Body of pancreas (tissue), 4 donors: ENCODE measurements around the gene CCDC43. TPM values are rescaled to one million over a fixed set of nuclear protein-coding genes. Genes with fewer than 3 reads are reported as not detected.
"Not testable (repeated sequence)": the region's sequence is repeated elsewhere in the genome, so short reads cannot be mapped to it uniquely, and the experiment has no call there.

Experiments used
- ATAC-seq: fragments of 150-250 bp; one replicate; pipeline ENCODE4 v1.9.1; 2016
- DNase-seq, 4 donors: peaks; one replicate each; pipeline ENCODE4 v3.0.0-alpha.2; 2019
- H3K27ac ChIP-seq, 4 donors: fragments of 200-600 bp; sonication (generic); 1 replicate in 3 of 4; 2 replicates in 1 of 4; pipeline versions ENCODE4 v1.5.1 to v1.6.1; 2016 to 2019; ENCODE audit warnings: mild to moderate bottlenecking in 1 of 4, mixed read lengths in 1 of 4, moderate library complexity in 1 of 4
- H3K27me3 ChIP-seq, 2 donors: fragments of 200-600 bp; sonication (generic); one replicate each; pipeline ENCODE4 v1.6.0; 2016; ENCODE audit warnings: mild to moderate bottlenecking in 1 of 2
- H3K36me3 ChIP-seq, 2 donors: fragments of 200-600 bp; sonication (generic); replicated peaks in 1 of 2; 2 replicates each; pipeline ENCODE4 v1.5.1; 2016; ENCODE audit warnings: low read depth in 2 of 2; ENCODE audit not compliant: insufficient read depth in 1 of 2
- H3K4me1 ChIP-seq: fragments of 200-600 bp; sonication (generic); one replicate; pipeline ENCODE4 v1.6.0; 2016
- H3K4me3 ChIP-seq, 2 donors: fragments of 200-600 bp; sonication (generic); 1 replicate in 1 of 2; 2 replicates in 1 of 2; pipeline ENCODE4 v1.5.1; 2016 to 2019
- H3K9me3 ChIP-seq, 3 donors: fragments of 200-600 bp; sonication (generic); 1 replicate in 2 of 3; 2 replicates in 1 of 3; pipeline ENCODE4 v1.5.1; 2016
- CTCF ChIP-seq, 7 experiments: fragments of 450-650 bp in 4 of 7; fragments of 200-600 bp in 3 of 7; sonication (generic) in 3 of 7; IDR thresholded peaks; one replicate each; pipeline ENCODE4 v1.5.1; 2016 to 2019; ENCODE audit warnings: antibody characterized with exemption in 7 of 7
- POLR2A ChIP-seq, 3 donors: fragments of 450-650 bp; IDR thresholded peaks; one replicate each; pipeline ENCODE4 v1.6.1; 2016; ENCODE audit warnings: antibody characterized with exemption in 3 of 3, mild to moderate bottlenecking in 2 of 3
- WGBS, 2 donors: methylation state at CpG; one replicate each; pipeline ENCODE4 v1.1.5; 2017; 5-methylcytosine and 5-hydroxymethylcytosine counted together
- intact Hi-C: fragments of 100-400 bp; cut with DNase I; formaldehyde crosslinking; loops from one replicate; pipeline ENCODE4 v1.15.1; 2023
- total RNA-seq, 2 donors: library from RNA; depleted of rRNA; stranded (reverse); fragments of >200 nt; gene quantifications; one replicate each; pipeline ENCODE4 v1.1.0, GENCODE V29; 2016

The CCDC43 gene
- total RNA-seq, 2 donors from 2014 or later = 5.9 to 7.0 TPM

- H3K27ac ChIP-seq = no peak overlapping the region
- TF ChIP-seq POLR2A (IDR thresholded peaks at IDR 0.05) (no peak), CTCF (IDR thresholded peaks at IDR 0.05) (no peak)
- DNase-seq = no peak
- peaks cover 19% of the 10 kb centered on the region for H3K4me1 ChIP-seq
- H3K9me3 ChIP-seq = no peaks in the 10 kb centered on the region
- no peak for ATAC-seq
- intact Hi-C loops = no loop called here
- no peaks in the 10 kb centered on the region for H3K27me3 ChIP-seq
- H3K36me3 ChIP-seq = no peaks in the 10 kb centered on the region
- WGBS, 2 donors = 90 to 92% methylated on average over 2 of the region's 2 CpGs
- no peak overlapping the region for H3K4me3 ChIP-seq
Measured at GRCh38 chr17:44688200-44688599, 1.4 kb downstream of the CCDC43 start.

GRCh38 chr17:44687756-44688155, 1.8 kb downstream of the CCDC43 start:
- intact Hi-C loops = no loop called here
- Histone ChIP-seq H3K4me1 (peaks cover 19% of the 10 kb centered on the region), H3K36me3 (no peaks in the 10 kb centered on the region), H3K27ac (no peak overlapping the region), H3K27me3 (no peaks in the 10 kb centered on the region), H3K4me3 (no peak overlapping the region), H3K9me3 (no peaks in the 10 kb centered on the region)
- WGBS, 2 donors = 86 to 95% methylated on average over 1 of the region's 1 CpG
- ATAC-seq (no peak), DNase-seq (no peak)
- no peak for TF ChIP-seq POLR2A (IDR thresholded peaks at IDR 0.05)
- TF ChIP-seq CTCF (IDR thresholded peaks at IDR 0.05) = no peak

- intact Hi-C loops, H3K27me3 ChIP-seq, H3K4me1 ChIP-seq, H3K4me3 ChIP-seq, H3K27ac ChIP-seq, DNase-seq, H3K9me3 ChIP-seq, ATAC-seq: not testable (repeated sequence)
- 73 to 80% methylated on average over 4 of the region's 4 CpGs for WGBS, 2 donors
- peaks cover 0 to 12% of the 10 kb centered on the region in 2 donors for H3K36me3 ChIP-seq
Measured at GRCh38 chr17:44683303-44683702, 6.3 kb downstream of the CCDC43 start.

- Histone ChIP-seq H3K27ac (no peak overlapping the region), H3K4me3 (no peak overlapping the region), H3K4me1 (no peaks in the 10 kb centered on the region), H3K36me3 (peaks cover 0 to 10% of the 10 kb centered on the region in 2 donors), H3K9me3 (no peaks in the 10 kb centered on the region), H3K27me3 (no peaks in the 10 kb centered on the region)
- TF ChIP-seq POLR2A (IDR thresholded peaks at IDR 0.05) (no peak), CTCF (IDR thresholded peaks at IDR 0.05) (no peak)
- intact Hi-C loops = no loop called here
- WGBS, 2 donors = 68 to 71% methylated on average over 2 of the region's 2 CpGs
- ATAC-seq (no peak), DNase-seq (no peak)
Measured at GRCh38 chr17:44677136-44677535, 12.4 kb downstream of the CCDC43 start.

- Histone ChIP-seq H3K27me3 (no peaks in the 10 kb centered on the region), H3K9me3 (no peaks in the 10 kb centered on the region), H3K36me3 (peaks cover 0 to 2% of the 10 kb centered on the region in 2 donors), H3K4me1 (no peaks in the 10 kb centered on the region), H3K4me3 (no peak overlapping the region), H3K27ac (no peak overlapping the region)
- ATAC-seq (no peak), DNase-seq (no peak)
- TF ChIP-seq POLR2A (IDR thresholded peaks at IDR 0.05) = no peak
- no peak for TF ChIP-seq CTCF (IDR thresholded peaks at IDR 0.05)
- 40 to 46% methylated on average over 2 of the region's 2 CpGs for WGBS, 2 donors
- intact Hi-C loops = no loop called here
Measured at GRCh38 chr17:44673893-44674292, 15.7 kb downstream of the CCDC43 start.
